ENCODE data around the gene CCDC90B. TPM values are rescaled to one million over a fixed set of nuclear protein-coding genes. Genes with fewer than 3 reads are reported as not detected.
"Not testable (repeated sequence)": the region's sequence is repeated elsewhere in the genome, so short reads cannot be mapped to it uniquely, and the experiment has no call there.

The CCDC90B gene
- polyA plus RNA-seq, 4 donors = 83.8 to 94.5 (median 91.7) TPM

- peak in 3 of 4 donors; percentile 28 to 42 (median 41) for DNase-seq (ENCODE audit: low read depth in 4 of 4, low spot score in 3 of 4)
Measured at GRCh38 chr11:83292709-83293456, 6.7 kb upstream of the CCDC90B start.

- no peak for DNase-seq (ENCODE audit: low read depth in 4 of 4, low spot score in 3 of 4)
Measured at GRCh38 chr11:83287631-83288030, 1.5 kb upstream of the CCDC90B start.

GRCh38 chr11:83285151-83285770 is 906 bp downstream of the CCDC90B start:
- DNase-seq (ENCODE audit: low read depth in 4 of 4, low spot score in 3 of 4) = no peak

GRCh38 chr11:83284501-83285150 is 1.5 kb downstream of the CCDC90B start:
- DNase-seq (ENCODE audit: low read depth in 4 of 4, low spot score in 3 of 4) = peak in 2 of 4 donors; percentile 7 to 25

- DNase-seq (ENCODE audit: low read depth in 4 of 4, low spot score in 3 of 4) = no peak
Measured at GRCh38 chr11:83282084-83282716, 4.0 kb downstream of the CCDC90B start.

GRCh38 chr11:83280256-83280655 is 5.9 kb downstream of the CCDC90B start:
- DNase-seq (ENCODE audit: low read depth in 4 of 4, low spot score in 3 of 4) = no peak

- DNase-seq (ENCODE audit: low read depth in 4 of 4, low spot score in 3 of 4) = no peak
Measured at GRCh38 chr11:83278351-83278750, 7.8 kb downstream of the CCDC90B start.

GRCh38 chr11:83275888-83276641 is 10.1 kb downstream of the CCDC90B start:
- no peak for DNase-seq (ENCODE audit: low read depth in 4 of 4, low spot score in 3 of 4)

- DNase-seq (ENCODE audit: low read depth in 4 of 4, low spot score in 3 of 4) = no peak
Measured at GRCh38 chr11:83272627-83273026, 13.5 kb downstream of the CCDC90B start.

GRCh38 chr11:83271734-83272133 is 14.4 kb downstream of the CCDC90B start:
- DNase-seq (ENCODE audit: low read depth in 4 of 4, low spot score in 3 of 4) = not testable (repeated sequence)

GRCh38 chr11:83269080-83269479 is 17.1 kb downstream of the CCDC90B start:
- not testable (repeated sequence) for DNase-seq (ENCODE audit: low read depth in 4 of 4, low spot score in 3 of 4)

- DNase-seq (ENCODE audit: low read depth in 4 of 4, low spot score in 3 of 4) = no peak
Measured at GRCh38 chr11:83265331-83265730, 20.8 kb downstream of the CCDC90B start.

- no peak for DNase-seq (ENCODE audit: low read depth in 4 of 4, low spot score in 3 of 4)
Measured at GRCh38 chr11:83259559-83259958, 26.6 kb downstream of the CCDC90B start.

- no peak for DNase-seq (ENCODE audit: low read depth in 4 of 4, low spot score in 3 of 4)
Measured at GRCh38 chr11:83257761-83258168, 28.4 kb downstream of the CCDC90B start.

- no peak for DNase-seq (ENCODE audit: low read depth in 4 of 4, low spot score in 3 of 4)
Measured at GRCh38 chr11:83256602-83257340, 29.4 kb downstream of the CCDC90B start.

- no peak for DNase-seq (ENCODE audit: low read depth in 4 of 4, low spot score in 3 of 4)
Measured at GRCh38 chr11:83255366-83255765, 30.8 kb downstream of the CCDC90B start.

- DNase-seq (ENCODE audit: low read depth in 4 of 4, low spot score in 3 of 4) = no peak
Measured at GRCh38 chr11:83252941-83253340, 33.2 kb downstream of the CCDC90B start.

- DNase-seq (ENCODE audit: low read depth in 4 of 4, low spot score in 3 of 4) = no peak
Measured at GRCh38 chr11:83252266-83252665, 33.9 kb downstream of the CCDC90B start.

- peak in 3 of 4 donors; percentile 4 to 12 (median 12) for DNase-seq (ENCODE audit: low read depth in 4 of 4, low spot score in 3 of 4)
Measured at GRCh38 chr11:83249972-83250593, 36.1 kb downstream of the CCDC90B start.
